Urinary bladder (tissue), 4 donors: ENCODE measurements around the gene GTF3C5. TPM values are rescaled to one million over a fixed set of nuclear protein-coding genes. Genes with fewer than 3 reads are reported as not detected.

Experiments used
- DNase-seq: peaks from one replicate; pipeline ENCODE4 v3.0.0-alpha.2; 2015; ENCODE audit errors: extremely low spot score
- H3K27ac ChIP-seq: one replicate; pipeline ENCODE4 v1.5.1; 2013; ENCODE audit warnings: low read depth, mild to moderate bottlenecking, moderate library complexity
- H3K36me3 ChIP-seq: one replicate; pipeline ENCODE4 v1.6.1; 2013; ENCODE audit warnings: mild to moderate bottlenecking, moderate library complexity; ENCODE audit not compliant: insufficient read depth
- H3K4me1 ChIP-seq: one replicate; pipeline ENCODE4 v1.6.1; 2013; ENCODE audit warnings: mild to moderate bottlenecking, moderate library complexity; ENCODE audit not compliant: insufficient read depth
- H3K4me3 ChIP-seq: one replicate; pipeline ENCODE4 v1.5.1; 2013; ENCODE audit warnings: low read depth, low read length
- WGBS: extraction: QIAGEN DNeasy Blood & Tissue Kit; methylation state at CpG from one replicate; pipeline ENCODE4 v1.1.7; 2013; 5-methylcytosine and 5-hydroxymethylcytosine counted together
- polyA plus RNA-seq: library from polyadenylated mRNA; stranded (reverse); fragments of 200-250 nt; gene quantifications from one replicate; pipeline ENCODE4 v1.2.3, GENCODE V29; 2013
- small RNA-seq: library from RNA; depleted of rRNA; stranded (forward); fragments of <200 nt; gene quantifications from one replicate; pipeline ENCODE3, GENCODE V24; 2014
- total RNA-seq: library from RNA; depleted of rRNA; stranded (reverse); fragments of >200 nt; gene quantifications from one replicate; pipeline ENCODE4 v1.2.3, GENCODE V29; 2014
- donor health status: healthy with polysubstance abuse.
- donor health status: healthy.

Gene GTF3C5
- total and polyA plus RNA-seq, 2 donors = 23.2 to 50.3 TPM

DNA sequence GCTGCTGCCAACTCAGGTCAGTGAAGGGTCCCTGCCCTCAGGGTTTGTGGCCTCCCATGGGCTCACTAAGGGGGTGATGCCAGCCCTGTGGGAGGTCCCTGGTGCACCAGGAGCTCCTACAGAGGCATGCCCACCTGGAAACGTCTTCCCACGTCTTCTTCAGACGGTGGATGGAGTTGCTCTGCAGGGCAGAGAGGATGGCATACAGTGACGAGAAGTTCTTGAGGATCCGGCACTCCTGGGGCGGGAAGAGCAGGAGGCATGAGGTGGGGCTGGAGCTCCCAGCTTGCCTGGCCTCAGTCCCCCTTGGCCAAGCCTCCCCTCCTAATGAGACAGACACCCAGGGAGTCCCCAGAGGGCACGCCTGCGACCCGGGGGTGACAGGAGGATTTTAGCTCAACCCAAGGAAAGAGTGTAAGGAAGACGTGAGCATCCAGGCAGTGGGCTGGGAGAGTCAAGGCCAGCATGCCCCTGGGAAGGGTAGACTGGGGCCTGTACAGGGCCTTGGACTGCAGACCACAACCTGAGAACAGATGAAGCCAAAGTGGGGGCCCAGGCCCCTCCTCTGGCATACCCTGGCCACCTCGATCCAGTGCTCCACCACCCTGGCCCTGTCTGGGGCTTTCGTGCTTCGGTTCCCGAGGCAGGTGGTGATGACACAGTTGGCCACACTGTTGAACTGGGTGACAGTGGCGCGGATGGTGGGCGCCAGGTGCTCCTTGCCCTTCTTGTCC lies 75.9 kb downstream of the GTF3C5 start:
- DNase-seq = no peak
- 96% methylated on average over 17 of the region's 17 CpGs for WGBS
- H3K36me3 ChIP-seq = peaks cover 9% of the 10 kb centered on the region

GRCh38 chr9:133107245-133107722 lies 76.5 kb downstream of the GTF3C5 start:
- Histone ChIP-seq H3K4me3 (no peak overlapping the region), H3K36me3 (peaks cover 6% of the 10 kb centered on the region), H3K4me1 (no peaks in the 10 kb centered on the region), H3K27ac (no peak overlapping the region)
- 89% methylated on average over 13 of the region's 13 CpGs for WGBS
- no peak for DNase-seq

More for the DNA sequence above, 75.9 kb downstream of the GTF3C5 start:
- no peaks in the 10 kb centered on the region for H3K4me1 ChIP-seq
- H3K4me3 ChIP-seq = no peak overlapping the region
- no peak overlapping the region for H3K27ac ChIP-seq

Small RNA genes within 50 kb of the gene (small RNA-seq; reads per million reads assigned to genes)
- not detected for gene MIR6877

Other genes with a start within 250 kb of the GTF3C5 start
- 1.0 TPM for gene AK8, start 152.7 kb upstream of the GTF3C5 start, total RNA-seq
- 1.1 TPM for gene AK8, start 152.7 kb upstream of the GTF3C5 start, polyA plus RNA-seq
- 2.5 TPM for gene SPACA9, start 152.1 kb upstream of the GTF3C5 start, total RNA-seq
- gene SPACA9, start 152.1 kb upstream of the GTF3C5 start, polyA plus RNA-seq = 6.6 TPM
- 65.8 TPM for gene TSC1, start 86.4 kb upstream of the GTF3C5 start, total RNA-seq
- 12.1 TPM for gene TSC1, start 86.4 kb upstream of the GTF3C5 start, polyA plus RNA-seq
- 0.26 TPM for gene GFI1B, start 52.3 kb upstream of the GTF3C5 start, total RNA-seq
- 0.04 TPM for gene GFI1B, start 52.3 kb upstream of the GTF3C5 start, polyA plus RNA-seq
- 0.95 TPM for gene CEL, start 31.0 kb downstream of the GTF3C5 start, total RNA-seq
- 1.4 TPM for gene CEL, start 31.0 kb downstream of the GTF3C5 start, polyA plus RNA-seq
- gene RALGDS, start 90.2 kb downstream of the GTF3C5 start, total RNA-seq = 32.0 TPM
- 53.9 TPM for gene RALGDS, start 90.2 kb downstream of the GTF3C5 start, polyA plus RNA-seq
- gene GBGT1, start 132.9 kb downstream of the GTF3C5 start, total RNA-seq = 5.8 TPM
- 14.2 TPM for gene GBGT1, start 132.9 kb downstream of the GTF3C5 start, polyA plus RNA-seq
- not detected for gene OBP2B, start 178.3 kb downstream of the GTF3C5 start, total RNA-seq
- gene OBP2B, start 178.3 kb downstream of the GTF3C5 start, polyA plus RNA-seq = not detected
- 1.4 TPM for gene ABO, start 244.2 kb downstream of the GTF3C5 start, total RNA-seq
- gene ABO, start 244.2 kb downstream of the GTF3C5 start, polyA plus RNA-seq = 1.9 TPM